ENCODE results near the gene SHTN1.

DNA sequence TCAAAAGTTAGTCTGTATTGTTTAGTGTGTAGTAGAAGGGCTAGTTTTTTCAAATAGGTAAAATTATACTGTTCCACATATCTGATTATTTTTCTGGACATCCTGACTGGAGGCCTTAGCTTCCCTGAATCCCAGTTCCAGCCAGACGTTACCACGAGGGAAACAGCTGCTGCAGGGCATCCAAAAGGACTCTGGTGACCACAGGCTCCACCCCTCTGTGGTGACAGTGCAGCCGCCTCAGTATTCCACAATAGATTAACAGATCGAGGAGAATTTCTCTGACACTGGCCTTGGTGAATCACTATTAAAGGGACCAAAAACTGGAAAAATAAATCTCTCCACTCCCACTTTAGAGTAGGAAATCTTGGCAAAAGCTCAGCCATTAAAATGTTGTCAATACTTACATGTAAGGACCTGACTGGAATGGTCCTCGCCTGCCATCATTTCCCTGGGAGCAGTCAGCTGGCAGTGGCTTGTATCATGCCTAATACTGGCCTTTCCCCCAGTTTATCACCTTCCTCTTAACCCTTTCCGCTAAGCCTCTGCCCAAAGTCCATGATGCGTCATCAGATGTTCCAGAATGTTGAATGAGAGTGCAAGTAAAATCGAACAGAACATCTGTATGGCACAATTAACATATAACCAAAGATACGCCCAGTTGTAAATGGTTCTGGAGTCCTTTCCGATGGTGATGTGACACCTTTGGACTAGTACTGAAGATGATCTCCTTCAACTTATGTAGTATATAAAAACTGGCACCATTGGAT, 124.1 kb downstream of the SHTN1 start:
- TF ChIP-seq EZH2 (IDR thresholded peaks at IDR 0.05; ENCODE audit: borderline replicate concordance, low read depth, low read length, severe bottlenecking) (no peak), POLR2A (IDR thresholded peaks at IDR 0.05; ENCODE audit: low read depth, low read length) (no peak), MYC (IDR thresholded peaks at IDR 0.05; ENCODE audit: low read depth, low read length) (no peak), POLR2AphosphoS5 (IDR thresholded peaks at IDR 0.05; ENCODE audit: insufficient read depth, low read depth, low read length) (no peak), JUN (IDR thresholded peaks at IDR 0.05; ENCODE audit: borderline replicate concordance, insufficient read depth, insufficient read length, low read depth) (no peak), FOS (IDR thresholded peaks at IDR 0.05; ENCODE audit: borderline replicate concordance, insufficient read depth, low read length) (no peak)
- TF ChIP-seq, protein P1, sequence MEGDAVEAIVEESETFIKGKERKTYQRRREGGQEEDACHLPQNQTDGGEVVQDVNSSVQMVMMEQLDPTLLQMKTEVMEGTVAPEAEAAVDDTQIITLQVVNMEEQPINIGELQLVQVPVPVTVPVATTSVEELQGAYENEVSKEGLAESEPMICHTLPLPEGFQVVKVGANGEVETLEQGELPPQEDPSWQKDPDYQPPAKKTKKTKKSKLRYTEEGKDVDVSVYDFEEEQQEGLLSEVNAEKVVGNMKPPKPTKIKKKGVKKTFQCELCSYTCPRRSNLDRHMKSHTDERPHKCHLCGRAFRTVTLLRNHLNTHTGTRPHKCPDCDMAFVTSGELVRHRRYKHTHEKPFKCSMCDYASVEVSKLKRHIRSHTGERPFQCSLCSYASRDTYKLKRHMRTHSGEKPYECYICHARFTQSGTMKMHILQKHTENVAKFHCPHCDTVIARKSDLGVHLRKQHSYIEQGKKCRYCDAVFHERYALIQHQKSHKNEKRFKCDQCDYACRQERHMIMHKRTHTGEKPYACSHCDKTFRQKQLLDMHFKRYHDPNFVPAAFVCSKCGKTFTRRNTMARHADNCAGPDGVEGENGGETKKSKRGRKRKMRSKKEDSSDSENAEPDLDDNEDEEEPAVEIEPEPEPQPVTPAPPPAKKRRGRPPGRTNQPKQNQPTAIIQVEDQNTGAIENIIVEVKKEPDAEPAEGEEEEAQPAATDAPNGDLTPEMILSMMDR (IDR thresholded peaks at IDR 0.05; ENCODE audit: extremely low read depth in 1 of 2, insufficient read depth in 1 of 2, low read depth in 1 of 2, low read length in 2 of 2): no peak
- TF ChIP-seq, protein P2, sequence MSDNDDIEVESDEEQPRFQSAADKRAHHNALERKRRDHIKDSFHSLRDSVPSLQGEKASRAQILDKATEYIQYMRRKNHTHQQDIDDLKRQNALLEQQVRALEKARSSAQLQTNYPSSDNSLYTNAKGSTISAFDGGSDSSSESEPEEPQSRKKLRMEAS (IDR thresholded peaks at IDR 0.05; ENCODE audit: insufficient read depth, insufficient read length): no peak
